CD4-positive, alpha-beta T cell treated with Interferon gamma for 1 hour (primary cell): ENCODE measurements around the gene RIBC1.
"Not testable (repeated sequence)": the region's sequence is repeated elsewhere in the genome, so short reads cannot be mapped to it uniquely, and the experiment has no call there.

Source experiments
- DNase-seq: peaks from one replicate; pipeline ENCODE4 v3.0.0-alpha.2; 2020

The RIBC1 gene

DNA sequence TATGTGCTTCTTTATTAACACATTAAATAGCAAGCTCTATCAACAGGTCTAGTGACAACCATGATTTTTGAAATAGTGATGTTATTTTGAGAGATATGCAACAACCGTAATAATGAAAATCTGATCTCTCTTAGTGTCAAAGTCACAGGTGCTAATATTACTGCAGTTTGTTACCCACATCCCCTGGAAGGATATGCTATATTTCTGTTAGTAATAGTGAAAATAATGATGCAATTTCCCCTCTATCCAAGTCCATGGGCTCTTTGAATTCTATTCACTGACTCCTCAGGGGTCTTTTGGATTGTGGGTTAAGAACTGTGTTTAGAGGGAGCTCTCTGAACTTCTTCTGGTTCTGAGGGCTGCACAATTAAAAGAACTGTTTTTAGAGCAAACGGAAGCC is 14.5 kb downstream of the RIBC1 start:
- DNase-seq, result no peak

GRCh38 chrX:53438174-53438831 is 15.6 kb downstream of the RIBC1 start:
- DNase-seq, result no peak

- no peak for DNase-seq
Observed at GRCh38 chrX:53438832-53439230, 16.2 kb downstream of the RIBC1 start.

GRCh38 chrX:53440101-53440500 is 17.4 kb downstream of the RIBC1 start:
- no peak for DNase-seq

GRCh38 chrX:53440621-53441517 is 18.2 kb downstream of the RIBC1 start:
- DNase-seq, result peak; percentile 53

- DNase-seq, result peak; percentile 83
Observed at GRCh38 chrX:53441531-53442321, 19.1 kb downstream of the RIBC1 start.

- DNase-seq, result no peak
Observed at GRCh38 chrX:53442322-53442631, 19.6 kb downstream of the RIBC1 start.

GRCh38 chrX:53445977-53446376 is 23.3 kb downstream of the RIBC1 start:
- DNase-seq, result peak; percentile 37

- DNase-seq, result no peak
Observed at GRCh38 chrX:53447441-53447840, 24.8 kb downstream of the RIBC1 start.

DNA sequence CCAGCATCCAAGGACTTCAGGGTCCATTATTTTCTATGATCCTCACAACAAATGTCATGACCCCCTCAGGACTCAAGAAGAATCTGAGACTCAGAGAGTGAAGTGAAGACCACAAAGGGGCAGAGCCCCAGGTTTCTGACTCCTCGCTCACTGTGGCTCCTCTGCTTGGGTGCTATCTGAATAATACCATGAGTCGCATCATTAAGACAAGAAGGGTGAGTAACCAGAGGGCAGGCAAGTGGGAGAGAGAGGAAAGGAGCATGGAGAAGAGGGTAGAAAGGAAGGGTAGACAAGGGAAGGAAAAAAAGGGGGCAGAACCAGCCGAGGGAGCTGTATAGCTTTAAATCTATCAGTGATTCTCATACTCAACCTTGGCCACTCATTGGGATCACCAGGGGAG is 27.0 kb downstream of the RIBC1 start:
- no peak for DNase-seq

- no peak for DNase-seq
Observed at GRCh38 chrX:53452812-53453211, 30.1 kb downstream of the RIBC1 start.

GRCh38 chrX:53456254-53456653 is 33.6 kb downstream of the RIBC1 start:
- DNase-seq, result no peak

DNA sequence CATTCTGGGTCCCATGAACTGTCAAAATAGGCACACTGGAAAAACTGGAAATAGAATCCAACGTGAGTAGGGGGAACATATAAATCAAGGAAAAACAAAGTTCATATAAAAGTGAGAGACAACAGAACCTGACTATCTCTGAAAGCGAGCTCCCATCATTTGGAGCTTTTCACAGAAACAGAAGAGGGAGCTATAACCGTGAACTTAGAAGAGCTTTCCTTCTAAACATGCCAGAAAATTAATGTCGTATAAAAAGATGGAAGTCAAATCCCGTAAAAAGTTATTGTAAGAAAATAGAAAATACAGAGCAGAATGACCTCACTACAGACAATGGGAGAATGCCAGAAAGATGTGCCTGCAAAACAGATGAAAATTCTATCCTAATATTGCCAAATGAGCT is 35.4 kb downstream of the RIBC1 start:
- DNase-seq, result no peak

- not testable (repeated sequence) for DNase-seq
Observed at GRCh38 chrX:53468659-53469058, 46.0 kb downstream of the RIBC1 start.

- no peak for DNase-seq
Observed at GRCh38 chrX:53471346-53471745, 48.7 kb downstream of the RIBC1 start.

DNA sequence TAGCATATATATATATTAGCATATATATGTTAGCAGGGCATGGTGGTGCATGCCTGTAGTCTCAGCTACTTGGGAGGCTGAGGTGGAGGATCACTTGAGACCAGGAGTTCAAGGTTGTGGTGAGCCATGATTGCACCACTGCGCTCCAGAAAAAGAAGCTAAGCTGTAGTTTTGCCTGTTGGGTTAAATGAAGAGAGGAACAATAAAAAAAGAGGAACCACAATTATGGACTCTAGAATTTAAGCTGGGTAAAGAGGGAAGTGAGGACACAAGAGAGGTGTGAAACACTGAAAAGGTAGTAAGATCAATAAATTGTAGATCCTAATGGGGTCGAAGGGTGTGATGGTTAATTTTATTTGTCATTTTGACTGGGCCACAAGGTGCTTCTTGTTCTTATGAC is 52.0 kb downstream of the RIBC1 start:
- DNase-seq, result no peak

- DNase-seq, result no peak
Observed at GRCh38 chrX:53476371-53476770, 53.7 kb downstream of the RIBC1 start.

- no peak for DNase-seq
Observed at GRCh38 chrX:53479301-53479700, 56.6 kb downstream of the RIBC1 start.
